Neural progenitor cell (in vitro differentiated cells): ENCODE data around the gene SUN5. TPM values are rescaled to one million over a fixed set of nuclear protein-coding genes. Genes with fewer than 3 reads are reported as not detected.

Experiments
- DNase-seq: peaks from one replicate; pipeline ENCODE4 v3.0.0-alpha.2; 2016; ENCODE audit warnings: low spot score
- H2AFZ ChIP-seq: fragments of 200-600 bp; sonication (generic); replicated peaks from 2 replicates; pipeline ENCODE4 v1.6.1; 2016; ENCODE audit warnings: antibody characterized with exemption
- H3F3A ChIP-seq: fragments of 200-600 bp; sonication (generic); 2 replicates; pipeline ENCODE4 v1.6.1; 2016; ENCODE audit warnings: antibody characterized with exemption, low read depth
- H3K27ac ChIP-seq: fragments of 200-600 bp; sonication (generic); 2 replicates; pipeline ENCODE4 v1.5.1; 2016; ENCODE audit warnings: mild to moderate bottlenecking
- H3K27me3 ChIP-seq: fragments of 200-600 bp; sonication (generic); 2 replicates; pipeline ENCODE4 v1.6.1; 2016; ENCODE audit warnings: mild to moderate bottlenecking, moderate library complexity
- H3K36me3 ChIP-seq: fragments of 200-600 bp; sonication (generic); 2 replicates; pipeline ENCODE4 v1.5.1; 2016
- H3K4me1 ChIP-seq: fragments of 200-600 bp; sonication (generic); 2 replicates; pipeline ENCODE4 v1.6.1; 2016; ENCODE audit warnings: mixed run types
- H3K4me2 ChIP-seq: fragments of 200-600 bp; sonication (generic); 2 replicates; pipeline ENCODE4 v1.6.1; 2016
- H3K4me3 ChIP-seq: fragments of 200-600 bp; sonication (generic); 2 replicates; pipeline ENCODE4 v1.5.1; 2016
- H3K79me2 ChIP-seq: fragments of 200-600 bp; sonication (generic); 2 replicates; pipeline ENCODE4 v1.6.1; 2016; ENCODE audit warnings: low read depth
- H3K9ac ChIP-seq: fragments of 200-600 bp; sonication (generic); 2 replicates; pipeline ENCODE4 v1.6.1; 2016
- H3K9me3 ChIP-seq: fragments of 200-600 bp; sonication (generic); 2 replicates; pipeline ENCODE4 v1.5.1; 2016; ENCODE audit warnings: low read depth
- H4K20me1 ChIP-seq: fragments of 200-600 bp; sonication (generic); 2 replicates; pipeline ENCODE4 v1.6.1; 2016; ENCODE audit warnings: low read depth
- H3K27ac Mint-ChIP-seq: 3 replicates; pipeline ENCODE4 v1.8.0; 2021; ENCODE audit warnings: mixed read lengths
- H3K27me3 Mint-ChIP-seq: 2 replicates; pipeline ENCODE4 v1.8.0; 2022; ENCODE audit warnings: low read depth, mild to moderate bottlenecking, inconsistent platforms, moderate library complexity, mixed read lengths; ENCODE audit not compliant: insufficient read depth
- H3K36me3 Mint-ChIP-seq: 3 replicates; pipeline ENCODE4 v1.8.0; 2021; ENCODE audit warnings: mixed read lengths
- H3K4me1 Mint-ChIP-seq: 3 replicates; pipeline ENCODE4 v1.8.0; 2021; ENCODE audit warnings: mixed read lengths
- H3K4me3 Mint-ChIP-seq: 3 replicates; pipeline ENCODE4 v1.8.0; 2021; ENCODE audit warnings: mild to moderate bottlenecking, moderate library complexity, mixed read lengths
- H3K9me3 Mint-ChIP-seq: 3 replicates; pipeline ENCODE4 v1.8.0; 2020; ENCODE audit warnings: mixed read lengths
- CTCF ChIP-seq: fragments of 200-600 bp; sonication (generic); IDR thresholded peaks from 2 replicates; pipeline ENCODE4 v1.5.1; 2017; ENCODE audit warnings: antibody characterized with exemption, mild to moderate bottlenecking
- EZH2 ChIP-seq: fragments of 200-600 bp; sonication (generic); IDR thresholded peaks from 2 replicates; pipeline ENCODE4 v1.6.1; 2017; ENCODE audit warnings: antibody characterized with exemption, mild to moderate bottlenecking, moderate library complexity
- EZH2phosphoT487 ChIP-seq: fragments of 200-600 bp; sonication (generic); IDR thresholded peaks from 2 replicates; pipeline ENCODE4 v1.6.1; 2017; ENCODE audit warnings: antibody characterized with exemption
- total RNA-seq: library from RNA; depleted of rRNA; stranded (reverse); fragments of >200 nt; gene quantifications from 2 replicates; pipeline ENCODE4 v1.2.3, GENCODE V29; 2015; ENCODE audit warnings: low replicate concordance

The SUN5 gene
- total RNA-seq, 1 donor from 2014 or later = not detected

- no peaks in the 10 kb centered on the region for H3K79me2 ChIP-seq
- H3K4me2 ChIP-seq = no peak overlapping the region
- Mint-ChIP-seq H3K27ac (peak overlapping the region; percentile 29), H3K9me3 (no peaks in the 10 kb centered on the region), H3K36me3 (no peaks in the 10 kb centered on the region), H3K4me1 (peaks cover 15% of the 10 kb centered on the region), H3K4me3 (no peak overlapping the region), H3K27me3 (peaks cover 8% of the 10 kb centered on the region)
- no peak overlapping the region for H2AFZ ChIP-seq
- DNase-seq = no peak
- H3F3A ChIP-seq = no peaks in the 10 kb centered on the region
- H4K20me1 ChIP-seq = no peaks in the 10 kb centered on the region
- no peak overlapping the region for H3K27ac ChIP-seq
- no peaks in the 10 kb centered on the region for H3K36me3 ChIP-seq
- peaks cover 12% of the 10 kb centered on the region for H3K4me1 ChIP-seq
- H3K9me3 ChIP-seq = no peaks in the 10 kb centered on the region
- no peak overlapping the region for H3K4me3 ChIP-seq
- no peaks in the 10 kb centered on the region for H3K27me3 ChIP-seq
- TF ChIP-seq EZH2 = no peak
- H3K9ac ChIP-seq = no peak overlapping the region
Measured at GRCh38 chr20:32980990-32981389, 23.2 kb downstream of the SUN5 start.

- H3K36me3 Mint-ChIP-seq = no peaks in the 10 kb centered on the region
- H3K9me3 Mint-ChIP-seq = no peaks in the 10 kb centered on the region
- Histone ChIP-seq H3K9me3 (no peaks in the 10 kb centered on the region), H3K4me2 (peak overlapping the region; percentile 48), H4K20me1 (no peaks in the 10 kb centered on the region), H2AFZ (no peak overlapping the region), H3K36me3 (no peaks in the 10 kb centered on the region), H3K4me1 (peaks cover 12% of the 10 kb centered on the region), H3F3A (no peaks in the 10 kb centered on the region), H3K27ac (no peak overlapping the region), H3K79me2 (no peaks in the 10 kb centered on the region), H3K9ac (no peak overlapping the region), H3K27me3 (no peaks in the 10 kb centered on the region), H3K4me3 (no peak overlapping the region)
- DNase-seq = peak; percentile 57
- H3K27ac Mint-ChIP-seq = peak overlapping the region; percentile 29
- peaks cover 15% of the 10 kb centered on the region for H3K4me1 Mint-ChIP-seq
- H3K27me3 Mint-ChIP-seq = peaks cover 8% of the 10 kb centered on the region
- H3K4me3 Mint-ChIP-seq = no peak overlapping the region
- TF ChIP-seq EZH2phosphoT487 = no peak
- no peak for TF ChIP-seq CTCF
- no peak for TF ChIP-seq EZH2
Measured at GRCh38 chr20:32980131-32980941, 23.9 kb downstream of the SUN5 start.

- Histone ChIP-seq H3K79me2 (no peaks in the 10 kb centered on the region), H3K4me2 (no peak overlapping the region), H4K20me1 (no peaks in the 10 kb centered on the region), H3K9me3 (no peaks in the 10 kb centered on the region), H3K27ac (no peak overlapping the region), H3F3A (no peaks in the 10 kb centered on the region), H3K9ac (no peak overlapping the region), H2AFZ (no peak overlapping the region), H3K27me3 (no peaks in the 10 kb centered on the region), H3K4me3 (no peak overlapping the region), H3K4me1 (peaks cover 18% of the 10 kb centered on the region), H3K36me3 (no peaks in the 10 kb centered on the region)
- TF ChIP-seq EZH2 (no peak), CTCF (no peak), EZH2phosphoT487 (no peak)
- H3K4me1 Mint-ChIP-seq = peaks cover 22% of the 10 kb centered on the region
- no peaks in the 10 kb centered on the region for H3K9me3 Mint-ChIP-seq
- H3K36me3 Mint-ChIP-seq = no peaks in the 10 kb centered on the region
- H3K4me3 Mint-ChIP-seq = peak overlapping the region; percentile 27
- DNase-seq = no peak
- H3K27ac Mint-ChIP-seq = no peak overlapping the region
- peaks cover 6% of the 10 kb centered on the region for H3K27me3 Mint-ChIP-seq
Measured at GRCh38 chr20:32979201-32979998, 24.8 kb downstream of the SUN5 start.
